NCI-H1417 (cell line): Measurements from ENCODE around the gene NEIL1.
"Not testable (repeated sequence)": the region's sequence is repeated elsewhere in the genome, so short reads cannot be mapped to it uniquely, and the experiment has no call there.

Experiments used
- DNase-seq, 3 experiments: peaks; one replicate each; lab custom pipeline; 2025; lab: John Stamatoyannopoulos, UW

The NEIL1 gene

GRCh38 chr15:75346796-75347221, at the start of gene NEIL1:
Gene NEIL1 (plus strand): TSS chr15:75347039. CDS start chr15:75348906, 1,867 bp downstream.
- DNase-seq, result no peak

GRCh38 chr15:75298541-75299310, 48.1 kb upstream of the NEIL1 start:
- DNase-seq, result not testable (repeated sequence)

GRCh38 chr15:75299311-75299688, 47.5 kb upstream of the NEIL1 start:
- DNase-seq, result not testable (repeated sequence)

GRCh38 chr15:75300026-75300425, 46.8 kb upstream of the NEIL1 start:
- not testable (repeated sequence) for DNase-seq

- no peak for DNase-seq
These were observed 44.5 kb upstream of the NEIL1 start for GRCh38 chr15:75302318-75302717.

GRCh38 chr15:75302753-75303152, 44.1 kb upstream of the NEIL1 start:
- not testable (repeated sequence) for DNase-seq

- DNase-seq, result peak in 1 of 3 experiments; percentile 42
These were observed 40.7 kb upstream of the NEIL1 start for GRCh38 chr15:75306188-75306587.

GRCh38 chr15:75307778-75308390, 39.0 kb upstream of the NEIL1 start:
- DNase-seq, result peak; percentile 1 to 32 (median 15)

- DNase-seq, result no peak
These were observed 37.1 kb upstream of the NEIL1 start for GRCh38 chr15:75309711-75310110.

- not testable (repeated sequence) for DNase-seq
These were observed 34.3 kb upstream of the NEIL1 start for GRCh38 chr15:75312548-75312947.

- DNase-seq, result no peak
These were observed 33.6 kb upstream of the NEIL1 start for GRCh38 chr15:75313116-75313845.

- DNase-seq, result no peak
These were observed 32.1 kb upstream of the NEIL1 start for GRCh38 chr15:75314552-75315290.

- DNase-seq, result not testable (repeated sequence)
These were observed 27.5 kb upstream of the NEIL1 start for GRCh38 chr15:75319231-75319897.

- no peak for DNase-seq
These were observed 25.1 kb upstream of the NEIL1 start for GRCh38 chr15:75321711-75322110.

GRCh38 chr15:75325922-75326321, 20.9 kb upstream of the NEIL1 start:
- DNase-seq, result no peak

- no peak for DNase-seq
These were observed 19.8 kb upstream of the NEIL1 start for GRCh38 chr15:75327005-75327404.

GRCh38 chr15:75327491-75327890, 19.3 kb upstream of the NEIL1 start:
- DNase-seq, result no peak

- DNase-seq, result no peak
These were observed 18.1 kb upstream of the NEIL1 start for GRCh38 chr15:75328493-75329314.

- DNase-seq, result no peak
These were observed 17.3 kb upstream of the NEIL1 start for GRCh38 chr15:75329571-75329970.

GRCh38 chr15:75332093-75332492, 14.7 kb upstream of the NEIL1 start:
- DNase-seq, result not testable (repeated sequence)
